ENCODE results near the gene NRAP. TPM values are rescaled to one million over a fixed set of nuclear protein-coding genes. Genes with fewer than 3 reads are reported as not detected.

The NRAP gene
- total and polyA plus RNA-seq, 2 of the 8 experiments (the other 6 are each of a cell fraction or from before 2014, with no cell fraction given): not detected

- ChIA-PET CTCF (ENCODE audit: partially characterized antibody) (interaction anchor here (1.4 kb wide), 1 partner anchor 25 kb away, joined by 3 read pairs; no protein-coding TSS in a partner anchor), POLR2A (ENCODE audit: partially characterized antibody) (no interaction called here)
- Histone ChIP-seq H3K36me3 (ENCODE audit: control insufficient read depth in 2 of 4, insufficient read depth in 4 of 4, low read length in 3 of 4) (no peaks in the 10 kb centered on the region), H2AK5ac (ENCODE audit: low read depth, low read length) (no peak overlapping the region), H3K4me3 (ENCODE audit: extremely low read depth in 1 of 4, insufficient read depth in 2 of 4, low read depth in 3 of 4, low read length in 4 of 4) (no peak overlapping the region), H3K9ac (replicated peaks in 1 of 4; ENCODE audit: extremely low read depth in 1 of 4, low read depth in 3 of 4, low read length in 3 of 4) (no peak overlapping the region), H3K23ac (ENCODE audit: insufficient read length) (no peak overlapping the region), H3K18ac (ENCODE audit: extremely low read depth, low read length) (no peak overlapping the region), H4K8ac (ENCODE audit: extremely low read depth, insufficient read depth, low read length) (no peak overlapping the region), H2BK15ac (ENCODE audit: low read length) (no peak overlapping the region), H2BK20ac (ENCODE audit: low read length) (no peak overlapping the region), H2BK120ac (replicated peaks; ENCODE audit: low read depth, low read length) (no peak overlapping the region), H3K79me2 (ENCODE audit: control insufficient read depth in 1 of 2, insufficient read depth in 2 of 2, low read length in 2 of 2) (no peaks in the 10 kb centered on the region), H2BK12ac (ENCODE audit: low read depth, low read length) (no peak overlapping the region), H3K27ac (ENCODE audit: low read depth, low read length) (no peak overlapping the region), H3K4ac (replicated peaks; ENCODE audit: insufficient read length, low read depth, low read length) (no peak overlapping the region), H3K9me3 (ENCODE audit: insufficient read depth in 2 of 2, low read depth in 1 of 2, low read length in 1 of 2) (no peaks in the 10 kb centered on the region), H2BK5ac (ENCODE audit: low read depth, low read length) (no peak overlapping the region), H3K56ac (replicated peaks; ENCODE audit: insufficient read length, low read depth, low read length) (no peak overlapping the region), H4K5ac (ENCODE audit: insufficient read length, low read depth, low read length) (no peak overlapping the region), H3K4me2 (ENCODE audit: insufficient read depth in 1 of 2, low read depth in 2 of 2, low read length in 2 of 2) (no peak overlapping the region), H3K4me1 (replicated peaks in 1 of 4; ENCODE audit: control insufficient read depth in 3 of 4, insufficient read depth in 4 of 4, low read length in 3 of 4) (peaks cover 0 to 15% (median 8%) of the 10 kb centered on the region in 4 experiments; a peak in 4 of 7 replicates), H4K91ac (replicated peaks; ENCODE audit: insufficient read length, low read length) (no peak overlapping the region), H3K79me1 (ENCODE audit: low read depth, low read length) (no peaks in the 10 kb centered on the region), H3K27me3 (replicated peaks in 1 of 4; ENCODE audit: control insufficient read depth in 3 of 4, extremely low read depth in 1 of 4, insufficient read depth in 3 of 4, low read length in 3 of 4) (no peaks in the 10 kb centered on the region; a peak in 2 of 7 replicates), H3K23me2 (ENCODE audit: low read depth, low read length) (no peaks in the 10 kb centered on the region), H2AFZ (ENCODE audit: low read length) (no peak overlapping the region), H3K14ac (ENCODE audit: insufficient read length) (no peak overlapping the region), H4K20me1 (replicated peaks in 1 of 2; ENCODE audit: control insufficient read depth in 1 of 2, insufficient read depth in 2 of 2, low read length in 2 of 2) (no peaks in the 10 kb centered on the region)
- 85% methylated on average over 4 of the region's 4 CpGs; no CpG with 5 or more reads in 1 of the 2 experiments for WGBS, 2 experiments (ENCODE audit: extremely low coverage in 1 of 2, insufficient coverage in 1 of 2, insufficient read length in 1 of 2, insufficient replicate concordance in 2 of 2, low coverage in 1 of 2, low lambda C conversion rate in 2 of 2, missing lambda C conversion rate in 1 of 2)
- DNase-seq (ENCODE audit: low read depth in 1 of 2, low spot score in 2 of 2): no peak
- FAIRE-seq: no peak
- TF ChIP-seq BACH1 (IDR thresholded peaks at IDR 0.05; ENCODE audit: low read length): no peak
- TF ChIP-seq RNF2 (IDR thresholded peaks at IDR 0.05; ENCODE audit: borderline replicate concordance, low read depth, low read length, missing control alignments, poor library complexity, severe bottlenecking): no peak
- no peak for TF ChIP-seq POLR2AphosphoS5 (IDR thresholded peaks at IDR 0.05; ENCODE audit: low read depth, low read length)
- TF ChIP-seq PHF8 (conservative IDR thresholded peaks at IDR 0.05; ENCODE audit: low read depth, low read length): no peak
- TF ChIP-seq EGR1 (IDR thresholded peaks at IDR 0.05; ENCODE audit: borderline replicate concordance, low read depth, low read length): no peak
- TF ChIP-seq TBP (IDR thresholded peaks at IDR 0.05; ENCODE audit: low read depth, low read length): no peak
- TF ChIP-seq SIN3A (conservative IDR thresholded peaks at IDR 0.05 in 1 of 2, IDR thresholded peaks at IDR 0.05 in 1 of 2; ENCODE audit: low read depth in 1 of 2, low read length in 2 of 2): no peak
- TF ChIP-seq SRF (IDR thresholded peaks at IDR 0.05; ENCODE audit: low read depth, low read length): no peak
- TF ChIP-seq ATF3 (IDR thresholded peaks at IDR 0.05; ENCODE audit: insufficient read depth, low read depth, low read length): no peak
- TF ChIP-seq SIX5 (IDR thresholded peaks at IDR 0.05; ENCODE audit: low read depth, low read length): no peak
- TF ChIP-seq MAFK (IDR thresholded peaks at IDR 0.05; ENCODE audit: low read depth, low read length): no peak
- TF ChIP-seq TCF12 (IDR thresholded peaks at IDR 0.05; ENCODE audit: low read depth, low read length): no peak
- TF ChIP-seq HDAC2 (IDR thresholded peaks at IDR 0.05; ENCODE audit: borderline replicate concordance in 1 of 2, low read depth in 2 of 2, low read length in 2 of 2): no peak
- TF ChIP-seq GTF2F1 (IDR thresholded peaks at IDR 0.05; ENCODE audit: borderline replicate concordance, low read depth, low read length): no peak
Observed at GRCh38 chr10:113622831-113623230, 41.0 kb downstream of the NRAP start.
